Panc1 (cell line): Measurements from ENCODE around the gene RAB21.
"Not testable (repeated sequence)": the region's sequence is repeated elsewhere in the genome, so short reads cannot be mapped to it uniquely, and the experiment has no call there.

Experiments used
- POLR2AphosphoS5 ChIP-seq: IDR thresholded peaks from 2 replicates; pipeline ENCODE4 v1.6.1; 2012; ENCODE audit warnings: mild to moderate bottlenecking, low read depth, low read length, moderate library complexity
- TF ChIP-seq, protein P1 (sequence below): fragments of 450-650 bp; IDR thresholded peaks from 2 replicates; pipeline ENCODE4 v1.5.1; 2017; ENCODE audit warnings: mild to moderate bottlenecking
- TF ChIP-seq, protein P2 (sequence below), 2 experiments: IDR thresholded peaks; 2 replicates each; pipeline ENCODE4 v1.6.1; 2011 to 2012; ENCODE audit warnings: low read depth in 2 of 2, control low read depth in 1 of 2, low read length in 1 of 2, mild to moderate bottlenecking in 1 of 2, moderate library complexity in 1 of 2; ENCODE audit not compliant: insufficient read depth in 1 of 2

DNA sequence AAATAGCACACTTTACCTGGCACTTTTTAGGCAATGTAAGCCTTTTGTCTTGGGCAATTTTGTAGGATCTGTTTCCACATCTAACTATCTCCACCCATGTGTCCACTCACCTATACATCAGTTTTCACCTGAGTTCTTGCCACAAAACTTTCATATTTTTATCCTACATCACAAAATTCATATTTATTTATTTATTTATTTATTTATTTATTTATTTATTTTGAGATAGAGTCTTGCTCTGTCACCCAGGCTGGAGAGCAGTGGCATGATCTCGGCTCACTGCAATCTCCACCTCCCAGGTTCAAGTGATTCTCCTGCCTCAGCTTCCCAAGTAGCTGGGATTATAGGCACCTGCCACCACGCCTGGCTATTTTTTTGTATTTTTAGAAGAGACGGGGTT lies 67.4 kb downstream of the RAB21 start:
- TF ChIP-seq POLR2AphosphoS5: not testable (repeated sequence)
- TF ChIP-seq, protein P1, sequence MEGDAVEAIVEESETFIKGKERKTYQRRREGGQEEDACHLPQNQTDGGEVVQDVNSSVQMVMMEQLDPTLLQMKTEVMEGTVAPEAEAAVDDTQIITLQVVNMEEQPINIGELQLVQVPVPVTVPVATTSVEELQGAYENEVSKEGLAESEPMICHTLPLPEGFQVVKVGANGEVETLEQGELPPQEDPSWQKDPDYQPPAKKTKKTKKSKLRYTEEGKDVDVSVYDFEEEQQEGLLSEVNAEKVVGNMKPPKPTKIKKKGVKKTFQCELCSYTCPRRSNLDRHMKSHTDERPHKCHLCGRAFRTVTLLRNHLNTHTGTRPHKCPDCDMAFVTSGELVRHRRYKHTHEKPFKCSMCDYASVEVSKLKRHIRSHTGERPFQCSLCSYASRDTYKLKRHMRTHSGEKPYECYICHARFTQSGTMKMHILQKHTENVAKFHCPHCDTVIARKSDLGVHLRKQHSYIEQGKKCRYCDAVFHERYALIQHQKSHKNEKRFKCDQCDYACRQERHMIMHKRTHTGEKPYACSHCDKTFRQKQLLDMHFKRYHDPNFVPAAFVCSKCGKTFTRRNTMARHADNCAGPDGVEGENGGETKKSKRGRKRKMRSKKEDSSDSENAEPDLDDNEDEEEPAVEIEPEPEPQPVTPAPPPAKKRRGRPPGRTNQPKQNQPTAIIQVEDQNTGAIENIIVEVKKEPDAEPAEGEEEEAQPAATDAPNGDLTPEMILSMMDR: not testable (repeated sequence)
- TF ChIP-seq, protein P2, sequence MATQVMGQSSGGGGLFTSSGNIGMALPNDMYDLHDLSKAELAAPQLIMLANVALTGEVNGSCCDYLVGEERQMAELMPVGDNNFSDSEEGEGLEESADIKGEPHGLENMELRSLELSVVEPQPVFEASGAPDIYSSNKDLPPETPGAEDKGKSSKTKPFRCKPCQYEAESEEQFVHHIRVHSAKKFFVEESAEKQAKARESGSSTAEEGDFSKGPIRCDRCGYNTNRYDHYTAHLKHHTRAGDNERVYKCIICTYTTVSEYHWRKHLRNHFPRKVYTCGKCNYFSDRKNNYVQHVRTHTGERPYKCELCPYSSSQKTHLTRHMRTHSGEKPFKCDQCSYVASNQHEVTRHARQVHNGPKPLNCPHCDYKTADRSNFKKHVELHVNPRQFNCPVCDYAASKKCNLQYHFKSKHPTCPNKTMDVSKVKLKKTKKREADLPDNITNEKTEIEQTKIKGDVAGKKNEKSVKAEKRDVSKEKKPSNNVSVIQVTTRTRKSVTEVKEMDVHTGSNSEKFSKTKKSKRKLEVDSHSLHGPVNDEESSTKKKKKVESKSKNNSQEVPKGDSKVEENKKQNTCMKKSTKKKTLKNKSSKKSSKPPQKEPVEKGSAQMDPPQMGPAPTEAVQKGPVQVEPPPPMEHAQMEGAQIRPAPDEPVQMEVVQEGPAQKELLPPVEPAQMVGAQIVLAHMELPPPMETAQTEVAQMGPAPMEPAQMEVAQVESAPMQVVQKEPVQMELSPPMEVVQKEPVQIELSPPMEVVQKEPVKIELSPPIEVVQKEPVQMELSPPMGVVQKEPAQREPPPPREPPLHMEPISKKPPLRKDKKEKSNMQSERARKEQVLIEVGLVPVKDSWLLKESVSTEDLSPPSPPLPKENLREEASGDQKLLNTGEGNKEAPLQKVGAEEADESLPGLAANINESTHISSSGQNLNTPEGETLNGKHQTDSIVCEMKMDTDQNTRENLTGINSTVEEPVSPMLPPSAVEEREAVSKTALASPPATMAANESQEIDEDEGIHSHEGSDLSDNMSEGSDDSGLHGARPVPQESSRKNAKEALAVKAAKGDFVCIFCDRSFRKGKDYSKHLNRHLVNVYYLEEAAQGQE (IDR thresholded peaks at IDR 0.05; ENCODE audit: insufficient read depth in 1 of 2, low read depth in 2 of 2, low read length in 1 of 2): not testable (repeated sequence)
